Smooth muscle cell (in vitro differentiated cells): Measurements from ENCODE around the gene GSK3B. TPM values are rescaled to one million over a fixed set of nuclear protein-coding genes. Genes with fewer than 3 reads are reported as not detected.

Source experiments
- DNase-seq: peaks from one replicate; lab custom pipeline; 2025; ENCODE audit not compliant: unreplicated experiment; lab: John Stamatoyannopoulos, UW
- H2AFZ ChIP-seq: fragments of 200-600 bp; sonication (generic); 2 replicates; pipeline ENCODE4 v1.6.0; 2016; ENCODE audit warnings: antibody characterized with exemption, low read depth, mild to moderate bottlenecking
- H3F3A ChIP-seq: fragments of 200-600 bp; sonication (generic); 2 replicates; pipeline ENCODE4 v1.6.0; 2017; ENCODE audit warnings: antibody characterized with exemption, low read depth
- H3K27ac ChIP-seq: fragments of 200-600 bp; sonication (generic); 2 replicates; pipeline ENCODE4 v1.5.1; 2016; ENCODE audit warnings: low read depth, mild to moderate bottlenecking
- H3K27me3 ChIP-seq: fragments of 200-600 bp; sonication (generic); 2 replicates; pipeline ENCODE4 v1.6.1; 2016; ENCODE audit warnings: low read depth, mild to moderate bottlenecking
- H3K36me3 ChIP-seq: fragments of 200-600 bp; sonication (generic); 2 replicates; pipeline ENCODE4 v1.5.1; 2016; ENCODE audit warnings: low read depth
- H3K4me1 ChIP-seq: fragments of 200-600 bp; sonication (generic); 2 replicates; pipeline ENCODE4 v1.5.1; 2016; ENCODE audit warnings: low read depth
- H3K4me2 ChIP-seq: fragments of 200-600 bp; sonication (generic); 2 replicates; pipeline ENCODE4 v1.6.0; 2016; ENCODE audit warnings: mild to moderate bottlenecking
- H3K4me3 ChIP-seq: fragments of 200-600 bp; sonication (generic); 2 replicates; pipeline ENCODE4 v1.5.1; 2016; ENCODE audit warnings: mild to moderate bottlenecking
- H3K79me2 ChIP-seq: fragments of 200-600 bp; sonication (generic); 2 replicates; pipeline ENCODE4 v1.6.0; 2016; ENCODE audit warnings: low read depth, mild to moderate bottlenecking
- H3K9ac ChIP-seq: fragments of 200-600 bp; sonication (generic); 2 replicates; pipeline ENCODE4 v1.6.0; 2016; ENCODE audit warnings: low read depth
- H3K9me3 ChIP-seq: fragments of 200-600 bp; sonication (generic); replicated peaks from 2 replicates; pipeline ENCODE4 v1.5.1; 2016; ENCODE audit warnings: low read depth
- H4K20me1 ChIP-seq: fragments of 200-600 bp; sonication (generic); 2 replicates; pipeline ENCODE4 v1.6.0; 2016; ENCODE audit warnings: low read depth
- CTCF ChIP-seq: fragments of 200-600 bp; sonication (generic); IDR thresholded peaks from 2 replicates; pipeline ENCODE4 v1.5.1; 2017; ENCODE audit warnings: borderline replicate concordance, mild to moderate bottlenecking, antibody characterized with exemption; ENCODE audit not compliant: insufficient read depth, poor library complexity, severe bottlenecking
- WGBS: methylation state at CpG from one replicate; pipeline ENCODE4 v1.1.7; 2016; ENCODE audit warnings: low lambda C conversion rate; 5-methylcytosine and 5-hydroxymethylcytosine counted together
- polyA plus RNA-seq: library from polyadenylated mRNA; unstranded; fragments of >200 nt; fragmentation: Nextera tagmentation; extraction: Ambion mirVana; gene quantifications from 2 replicates; pipeline ENCODE4 v1.2.1, GENCODE V29; 2016
- total RNA-seq: library from RNA; depleted of rRNA; stranded (reverse); fragments of >200 nt; gene quantifications from 2 replicates; pipeline ENCODE4 v1.2.3, GENCODE V29; 2014

The GSK3B gene
- total and polyA plus RNA-seq, 2 experiments from 2014 or later: 27.3 to 61.8 TPM

DNA sequence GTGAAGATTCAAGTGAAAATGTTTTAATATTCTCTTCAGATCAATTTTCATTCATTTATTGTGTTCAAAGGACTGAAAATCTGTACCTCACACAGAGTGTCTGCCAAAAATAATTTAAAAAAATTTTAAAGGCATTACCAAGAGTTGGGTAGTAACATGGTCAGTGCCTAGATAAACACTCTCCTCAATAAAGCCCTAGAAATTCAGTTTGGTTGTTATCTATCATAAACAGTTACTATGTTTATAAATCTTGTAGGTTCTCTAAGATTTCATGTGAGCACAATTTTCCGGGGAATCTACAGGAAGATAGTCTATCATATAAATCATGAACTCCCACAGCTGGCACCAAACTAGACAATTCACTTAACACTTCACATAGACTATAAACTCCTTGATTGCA is 128.6 kb downstream of the GSK3B start:
- Histone ChIP-seq H3K4me3 (no peak overlapping the region), H3K9ac (no peak overlapping the region), H3K4me2 (no peak overlapping the region), H3K27ac (no peak overlapping the region), H2AFZ (no peak overlapping the region), H3F3A (peaks cover 3% of the 10 kb centered on the region), H3K79me2 (peaks cover 93% of the 10 kb centered on the region), H3K36me3 (peaks cover 7% of the 10 kb centered on the region), H4K20me1 (no peaks in the 10 kb centered on the region), H3K4me1 (no peaks in the 10 kb centered on the region), H3K27me3 (no peaks in the 10 kb centered on the region), H3K9me3 (no peaks in the 10 kb centered on the region)
- no peak for DNase-seq
- no peak for TF ChIP-seq CTCF
- WGBS: 86% methylated on average over 1 of the region's 1 CpG

DNA sequence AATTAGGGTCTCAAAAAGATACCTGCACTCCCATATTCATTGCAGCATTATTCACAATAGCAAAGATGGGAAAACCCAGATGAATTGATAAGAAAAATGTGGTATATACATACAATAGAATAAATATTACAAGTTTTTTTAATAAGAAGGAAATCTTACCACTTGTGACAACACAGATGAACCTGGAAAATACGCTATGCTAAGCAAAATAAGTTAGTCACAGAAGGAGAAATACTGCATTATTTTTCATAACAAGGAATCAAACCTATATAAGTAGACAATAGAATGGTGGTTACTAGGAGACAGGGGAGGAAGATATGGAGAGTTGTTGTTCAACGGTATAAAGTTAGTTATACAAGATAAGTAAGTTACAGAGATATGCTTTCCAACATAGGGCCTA is 130.0 kb downstream of the GSK3B start:
- Histone ChIP-seq H2AFZ (no peak overlapping the region), H3K36me3 (peaks cover 7% of the 10 kb centered on the region), H4K20me1 (no peaks in the 10 kb centered on the region), H3K9me3 (no peaks in the 10 kb centered on the region), H3F3A (peaks cover 3% of the 10 kb centered on the region), H3K9ac (no peak overlapping the region), H3K4me3 (no peak overlapping the region), H3K4me2 (no peak overlapping the region), H3K79me2 (peaks cover 94% of the 10 kb centered on the region), H3K4me1 (no peaks in the 10 kb centered on the region), H3K27me3 (no peaks in the 10 kb centered on the region), H3K27ac (no peak overlapping the region)
- TF ChIP-seq CTCF: no peak
- no peak for DNase-seq
- 92% methylated on average over 2 of the region's 2 CpGs for WGBS

- Histone ChIP-seq H3K79me2 (peaks cover 98% of the 10 kb centered on the region), H3K9ac (no peak overlapping the region), H3K4me1 (no peaks in the 10 kb centered on the region), H3K27me3 (no peaks in the 10 kb centered on the region), H3K36me3 (no peaks in the 10 kb centered on the region), H2AFZ (no peak overlapping the region), H3K4me2 (no peak overlapping the region), H4K20me1 (no peaks in the 10 kb centered on the region), H3K9me3 (no peaks in the 10 kb centered on the region), H3F3A (no peaks in the 10 kb centered on the region), H3K27ac (no peak overlapping the region), H3K4me3 (no peak overlapping the region)
- no peak for DNase-seq
- TF ChIP-seq CTCF: no peak
- 97% methylated on average over 6 of the region's 6 CpGs for WGBS
These were observed 138.3 kb downstream of the GSK3B start for GRCh38 chr3:119955972-119956371.

DNA sequence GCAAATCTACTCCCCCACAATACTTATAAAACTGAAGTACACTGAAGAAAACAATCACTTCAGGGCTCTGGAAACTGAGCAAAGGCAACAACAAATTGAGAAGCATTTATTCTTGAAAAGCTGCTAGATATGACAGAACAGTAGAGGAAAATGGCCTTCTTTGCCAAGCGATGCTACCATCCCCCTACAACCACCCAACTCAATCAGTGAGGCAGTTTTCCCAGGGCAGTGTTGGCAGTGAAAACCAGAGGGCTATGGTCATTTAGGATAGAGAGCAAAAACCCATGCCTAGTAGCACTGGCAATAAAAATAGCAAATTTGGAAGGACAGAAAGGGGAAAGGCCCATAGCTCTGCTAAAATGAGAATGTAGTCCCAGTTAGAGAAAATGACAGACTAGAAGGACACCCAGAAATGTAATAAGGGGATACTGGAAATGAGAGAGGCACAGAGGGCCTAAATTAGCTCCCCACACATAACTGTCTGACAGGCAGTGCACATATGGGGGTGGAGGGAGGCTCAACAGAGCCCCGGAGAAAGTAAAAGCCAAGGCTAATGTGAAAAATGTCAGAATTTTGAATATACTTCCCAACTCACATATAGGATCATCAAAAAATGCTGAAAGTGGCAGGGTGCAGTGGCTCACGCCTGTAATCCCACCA is 143.5 kb downstream of the GSK3B start:
- H3F3A ChIP-seq: no peaks in the 10 kb centered on the region
- H3K27me3 ChIP-seq: no peaks in the 10 kb centered on the region
- no peaks in the 10 kb centered on the region for H3K9me3 ChIP-seq
- no peak overlapping the region for H3K4me2 ChIP-seq
- H3K9ac ChIP-seq: no peak overlapping the region
- WGBS: 97% methylated on average over 3 of the region's 3 CpGs
- H4K20me1 ChIP-seq: no peaks in the 10 kb centered on the region
- no peak overlapping the region for H3K27ac ChIP-seq
- no peak for TF ChIP-seq CTCF
- no peak overlapping the region for H2AFZ ChIP-seq
- H3K36me3 ChIP-seq: no peaks in the 10 kb centered on the region
- H3K79me2 ChIP-seq: peaks cover 77% of the 10 kb centered on the region
- H3K4me3 ChIP-seq: no peak overlapping the region
- H3K4me1 ChIP-seq: no peaks in the 10 kb centered on the region
- no peak for DNase-seq
